B cell (primary cell): Measurements from ENCODE around the gene NDUFA8.

ENCODE experiments used
- EZH2 ChIP-seq: IDR thresholded peaks from 2 replicates; pipeline ENCODE4 v1.6.1; 2012; ENCODE audit warnings: borderline replicate concordance, low read depth, mild to moderate bottlenecking, moderate library complexity, low read length; ENCODE audit not compliant: insufficient read depth, poor library complexity, severe bottlenecking
- TF ChIP-seq, protein P1 (sequence below): fragments of 200-600 bp; IDR thresholded peaks from one replicate; pipeline ENCODE4 v1.8.0; 2022; ENCODE audit warnings: antibody characterized with exemption, mild to moderate bottlenecking

DNA sequence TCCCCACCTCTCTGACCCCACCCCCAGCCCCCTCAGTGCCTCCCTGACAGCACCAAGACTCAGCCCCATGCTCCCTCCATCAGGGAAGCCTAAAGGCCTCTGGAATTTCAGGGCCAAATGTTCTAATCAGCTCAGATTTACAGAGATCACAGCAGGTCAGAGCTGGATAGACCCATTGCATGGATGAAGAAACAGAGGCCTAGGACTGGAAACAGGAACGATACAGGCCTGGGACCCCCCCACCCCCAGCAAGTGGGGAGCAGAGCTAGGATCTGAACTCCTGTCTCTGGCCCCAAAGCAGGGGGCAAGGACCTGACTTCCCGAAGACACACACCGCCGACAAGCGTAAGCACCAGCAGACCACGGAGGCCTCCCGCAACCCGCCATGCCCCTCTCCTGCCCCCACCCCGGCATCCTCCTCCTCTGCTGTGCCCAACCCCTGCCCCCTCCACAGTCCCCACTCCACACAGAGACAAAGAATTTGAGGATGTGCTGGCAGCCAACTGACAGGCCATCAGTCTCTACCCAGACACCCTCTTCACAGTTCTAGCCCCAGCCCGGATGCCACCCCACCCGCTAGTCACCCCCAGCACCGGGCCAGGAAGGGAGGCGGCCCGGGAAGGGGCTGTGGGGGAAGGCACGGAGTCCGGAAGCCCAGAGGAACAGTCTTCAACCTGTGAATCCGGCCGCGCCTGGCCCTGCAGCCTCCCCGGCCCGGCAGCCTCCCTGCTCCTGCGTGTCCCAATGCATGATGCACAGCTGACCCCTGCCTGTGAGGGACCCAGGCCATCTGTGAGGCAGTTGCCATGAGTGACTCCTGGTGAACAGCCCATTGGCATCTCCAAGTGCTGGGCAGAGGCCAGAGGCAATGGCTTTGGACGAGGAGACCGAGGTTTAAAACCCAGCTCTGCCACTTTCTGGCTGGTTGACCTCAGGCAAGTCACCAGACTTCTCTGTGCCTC, 31.3 kb downstream of the NDUFA8 start:
- TF ChIP-seq, protein P1, sequence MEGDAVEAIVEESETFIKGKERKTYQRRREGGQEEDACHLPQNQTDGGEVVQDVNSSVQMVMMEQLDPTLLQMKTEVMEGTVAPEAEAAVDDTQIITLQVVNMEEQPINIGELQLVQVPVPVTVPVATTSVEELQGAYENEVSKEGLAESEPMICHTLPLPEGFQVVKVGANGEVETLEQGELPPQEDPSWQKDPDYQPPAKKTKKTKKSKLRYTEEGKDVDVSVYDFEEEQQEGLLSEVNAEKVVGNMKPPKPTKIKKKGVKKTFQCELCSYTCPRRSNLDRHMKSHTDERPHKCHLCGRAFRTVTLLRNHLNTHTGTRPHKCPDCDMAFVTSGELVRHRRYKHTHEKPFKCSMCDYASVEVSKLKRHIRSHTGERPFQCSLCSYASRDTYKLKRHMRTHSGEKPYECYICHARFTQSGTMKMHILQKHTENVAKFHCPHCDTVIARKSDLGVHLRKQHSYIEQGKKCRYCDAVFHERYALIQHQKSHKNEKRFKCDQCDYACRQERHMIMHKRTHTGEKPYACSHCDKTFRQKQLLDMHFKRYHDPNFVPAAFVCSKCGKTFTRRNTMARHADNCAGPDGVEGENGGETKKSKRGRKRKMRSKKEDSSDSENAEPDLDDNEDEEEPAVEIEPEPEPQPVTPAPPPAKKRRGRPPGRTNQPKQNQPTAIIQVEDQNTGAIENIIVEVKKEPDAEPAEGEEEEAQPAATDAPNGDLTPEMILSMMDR: no peak
- TF ChIP-seq EZH2: no peak
